ENCODE measurements around the gene STAMBPL1. TPM values are rescaled to one million over a fixed set of nuclear protein-coding genes. Genes with fewer than 3 reads are reported as not detected.

Gene STAMBPL1
- total RNA-seq, 1 experiment from 2014 or later = 0.54 TPM

GRCh38 chr10:88852327-88852726 is 27.7 kb upstream of the STAMBPL1 start:
- no peaks in the 10 kb centered on the region for H3K27me3 Mint-ChIP-seq (ENCODE audit: insufficient read depth, unreplicated experiment)
- DNase-seq = no peak
- H3K4me1 Mint-ChIP-seq (ENCODE audit: low read depth, unreplicated experiment) = peaks cover 7% of the 10 kb centered on the region

GRCh38 chr10:88853155-88853881 is 26.7 kb upstream of the STAMBPL1 start:
- no peak overlapping the region for H3K27ac Mint-ChIP-seq (ENCODE audit: unreplicated experiment)
- ChIA-PET CTCF (interaction anchor here (0.7 kb wide), 1 partner anchor 202 kb away, joined by 3 read pairs; no protein-coding TSS in a partner anchor), POLR2A (no interaction called here)
- H3K36me3 ChIP-seq (ENCODE audit: control insufficient read depth, insufficient read depth, low read length) = no peaks in the 10 kb centered on the region
- H3K9me3 ChIP-seq = no peaks in the 10 kb centered on the region
- DNase-seq = no peak
- H3K4me1 ChIP-seq = peaks cover 13% of the 10 kb centered on the region
- H3K9me3 Mint-ChIP-seq (ENCODE audit: unreplicated experiment) = no peaks in the 10 kb centered on the region
- H3K27me3 Mint-ChIP-seq (ENCODE audit: insufficient read depth, unreplicated experiment) = no peaks in the 10 kb centered on the region
- H3K27me3 ChIP-seq (replicated peaks; ENCODE audit: control insufficient read depth, insufficient read depth, low read length) = no peaks in the 10 kb centered on the region
- H3K36me3 Mint-ChIP-seq (ENCODE audit: insufficient read depth, unreplicated experiment) = no peaks in the 10 kb centered on the region
- no peak overlapping the region for H3K4me3 ChIP-seq (ENCODE audit: low read depth, low read length)
- no peak overlapping the region for H3K4me3 Mint-ChIP-seq (ENCODE audit: unreplicated experiment)
- TF ChIP-seq CTCF (IDR thresholded peaks at IDR 0.05; ENCODE audit: insufficient read depth in 1 of 2, low read depth in 1 of 2, low read length in 1 of 2, severe bottlenecking in 1 of 2, unreplicated experiment in 1 of 2) = no peak
- no TSS peak for BruUV-seq (replicated peaks)
- intact Hi-C loops (cut with micrococcal nuclease; ENCODE audit: unreplicated experiment) = no loop called here
- H3K4me1 Mint-ChIP-seq (ENCODE audit: low read depth, unreplicated experiment) = peaks cover 7% of the 10 kb centered on the region

More at GRCh38 chr10:88852327-88852726, 27.7 kb upstream of the STAMBPL1 start:
- Histone ChIP-seq H3K27me3 (replicated peaks; ENCODE audit: control insufficient read depth, insufficient read depth, low read length) (no peaks in the 10 kb centered on the region), H3K4me1 (peaks cover 13% of the 10 kb centered on the region), H3K4me3 (ENCODE audit: low read depth, low read length) (no peak overlapping the region), H3K9me3 (no peaks in the 10 kb centered on the region), H3K36me3 (ENCODE audit: control insufficient read depth, insufficient read depth, low read length) (no peaks in the 10 kb centered on the region)
- intact Hi-C loops (cut with micrococcal nuclease; ENCODE audit: unreplicated experiment) = no loop called here
- H3K4me3 Mint-ChIP-seq (ENCODE audit: unreplicated experiment) = no peak overlapping the region
- no peak overlapping the region for H3K27ac Mint-ChIP-seq (ENCODE audit: unreplicated experiment)
- H3K36me3 Mint-ChIP-seq (ENCODE audit: insufficient read depth, unreplicated experiment) = no peaks in the 10 kb centered on the region
- ChIA-PET POLR2A (no interaction called here), CTCF (no interaction called here)
- no peak for TF ChIP-seq CTCF (IDR thresholded peaks at IDR 0.05; ENCODE audit: insufficient read depth in 1 of 2, low read depth in 1 of 2, low read length in 1 of 2, severe bottlenecking in 1 of 2, unreplicated experiment in 1 of 2)
- H3K9me3 Mint-ChIP-seq (ENCODE audit: unreplicated experiment) = no peaks in the 10 kb centered on the region
- no TSS peak for BruUV-seq (replicated peaks)

- intact Hi-C loops (cut with micrococcal nuclease; ENCODE audit: unreplicated experiment) = no loop called here
- ChIA-PET POLR2A (no interaction called here), CTCF (no interaction called here)
- no peak for DNase-seq
- no peak overlapping the region for H3K4me3 Mint-ChIP-seq (ENCODE audit: unreplicated experiment)
- no peak overlapping the region for H3K4me3 ChIP-seq (ENCODE audit: low read depth, low read length)
- H3K27me3 Mint-ChIP-seq (ENCODE audit: insufficient read depth, unreplicated experiment) = no peaks in the 10 kb centered on the region
- no peak overlapping the region for H3K27ac Mint-ChIP-seq (ENCODE audit: unreplicated experiment)
- H3K9me3 Mint-ChIP-seq (ENCODE audit: unreplicated experiment) = no peaks in the 10 kb centered on the region
- no peaks in the 10 kb centered on the region for H3K36me3 ChIP-seq (ENCODE audit: control insufficient read depth, insufficient read depth, low read length)
- TF ChIP-seq CTCF (IDR thresholded peaks at IDR 0.05; ENCODE audit: insufficient read depth in 1 of 2, low read depth in 1 of 2, low read length in 1 of 2, severe bottlenecking in 1 of 2, unreplicated experiment in 1 of 2) = no peak
- no peaks in the 10 kb centered on the region for H3K9me3 ChIP-seq
- H3K27me3 ChIP-seq (replicated peaks; ENCODE audit: control insufficient read depth, insufficient read depth, low read length) = no peaks in the 10 kb centered on the region
- BruUV-seq (replicated peaks) = no TSS peak
- H3K36me3 Mint-ChIP-seq (ENCODE audit: insufficient read depth, unreplicated experiment) = no peaks in the 10 kb centered on the region
- H3K4me1 ChIP-seq = peaks cover 13% of the 10 kb centered on the region
- peaks cover 7% of the 10 kb centered on the region for H3K4me1 Mint-ChIP-seq (ENCODE audit: low read depth, unreplicated experiment)
Measured at GRCh38 chr10:88854684-88855083, 25.4 kb upstream of the STAMBPL1 start.

All from Caco-2 (cell line).